Measurements from ENCODE around the gene WRAP73. TPM values are rescaled to one million over a fixed set of nuclear protein-coding genes. Genes with fewer than 3 reads are reported as not detected.

Gene WRAP73
- total RNA-seq, 1 donor from 2014 or later, result 14.4 TPM

- H3K27ac ChIP-seq, result no peak overlapping the region
- no peak for DNase-seq (ENCODE audit: low spot score in 2 of 2)
- no peak overlapping the region for H3K4me3 ChIP-seq
- H3K27me3 ChIP-seq, result no peaks in the 10 kb centered on the region
- H3K36me3 ChIP-seq, result peaks cover 67 to 85% of the 10 kb centered on the region in 2 donors
- H3K4me1 ChIP-seq, result peaks cover 0 to under 1% of the 10 kb centered on the region in 2 donors
- intact Hi-C loops (cut with DNase I), result no loop called here
- no peaks in the 10 kb centered on the region for H3K9me3 ChIP-seq
- TF ChIP-seq CTCF (IDR thresholded peaks at IDR 0.05), result no peak
Measured at GRCh38 chr1:3630914-3631313, 19.0 kb downstream of the WRAP73 start.

- Histone ChIP-seq H3K9me3 (no peaks in the 10 kb centered on the region), H3K4me1 (peaks cover 4 to 6% of the 10 kb centered on the region in 2 donors), H3K36me3 (peaks cover 60 to 78% of the 10 kb centered on the region in 2 donors), H3K4me3 (no peak overlapping the region), H3K27me3 (no peaks in the 10 kb centered on the region), H3K27ac (no peak overlapping the region)
- DNase-seq (ENCODE audit: low spot score in 2 of 2), result no peak
- TF ChIP-seq CTCF (IDR thresholded peaks at IDR 0.05), result no peak
- intact Hi-C loops (cut with DNase I), result no loop called here
Measured at GRCh38 chr1:3630161-3630611, 19.7 kb downstream of the WRAP73 start.

- H3K9me3 ChIP-seq, result no peaks in the 10 kb centered on the region
- no peak overlapping the region for H3K27ac ChIP-seq
- intact Hi-C loops (cut with DNase I), result loop anchor here (10.0 kb wide), 1 partner anchor 1045 kb away; the partner anchor contains the start of gene PRXL2B
- H3K4me1 ChIP-seq, result peaks cover 4 to 6% of the 10 kb centered on the region in 2 donors
- DNase-seq (ENCODE audit: low spot score in 2 of 2), result no peak
- H3K27me3 ChIP-seq, result no peaks in the 10 kb centered on the region
- H3K36me3 ChIP-seq, result peaks cover 55 to 72% of the 10 kb centered on the region in 2 donors
- TF ChIP-seq CTCF (IDR thresholded peaks at IDR 0.05), result no peak
- no peak overlapping the region for H3K4me3 ChIP-seq
Measured at GRCh38 chr1:3629561-3630160, 20.2 kb downstream of the WRAP73 start.

- Histone ChIP-seq H3K4me3 (no peak overlapping the region), H3K27me3 (no peaks in the 10 kb centered on the region), H3K27ac (no peak overlapping the region), H3K9me3 (no peaks in the 10 kb centered on the region), H3K4me1 (peaks cover 10% of the 10 kb centered on the region in 2 donors), H3K36me3 (peaks cover 44 to 60% of the 10 kb centered on the region in 2 donors)
- DNase-seq (ENCODE audit: low spot score in 2 of 2), result no peak
- TF ChIP-seq CTCF (IDR thresholded peaks at IDR 0.05), result no peak
- intact Hi-C loops (cut with DNase I), result loop anchor here (10.0 kb wide), 1 partner anchor 1044 kb away; the partner anchor contains the start of gene PRXL2B
Measured at GRCh38 chr1:3628445-3628844, 21.5 kb downstream of the WRAP73 start.

- H3K4me3 ChIP-seq, result no peak overlapping the region
- intact Hi-C loops (cut with DNase I), result loop anchor here (10.0 kb wide), 1 partner anchor 1043 kb away; the partner anchor contains the start of gene PRXL2B
- no peak overlapping the region for H3K27ac ChIP-seq
- H3K36me3 ChIP-seq, result peaks cover 38 to 53% of the 10 kb centered on the region in 2 donors
- no peaks in the 10 kb centered on the region for H3K9me3 ChIP-seq
- no peaks in the 10 kb centered on the region for H3K27me3 ChIP-seq
- TF ChIP-seq CTCF (IDR thresholded peaks at IDR 0.05), result no peak
- DNase-seq (ENCODE audit: low spot score in 2 of 2), result no peak
- peaks cover 11 to 15% of the 10 kb centered on the region in 2 donors for H3K4me1 ChIP-seq
Measured at GRCh38 chr1:3627515-3628253, 22.2 kb downstream of the WRAP73 start.
